Cardiac ventricle fibroblast (primary cell): ENCODE data around the gene PLA2G2D. TPM values are rescaled to one million over a fixed set of nuclear protein-coding genes. Genes with fewer than 3 reads are reported as not detected.

Source experiments
- total RNA-seq: library from RNA; depleted of rRNA; stranded (reverse); fragments of >200 nt; gene quantifications from 2 replicates; pipeline ENCODE4 v1.2.3, GENCODE V29; 2015

PLA2G2D gene, protein sequence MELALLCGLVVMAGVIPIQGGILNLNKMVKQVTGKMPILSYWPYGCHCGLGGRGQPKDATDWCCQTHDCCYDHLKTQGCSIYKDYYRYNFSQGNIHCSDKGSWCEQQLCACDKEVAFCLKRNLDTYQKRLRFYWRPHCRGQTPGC
- total RNA-seq, result not detected in 2 replicates

DNA sequence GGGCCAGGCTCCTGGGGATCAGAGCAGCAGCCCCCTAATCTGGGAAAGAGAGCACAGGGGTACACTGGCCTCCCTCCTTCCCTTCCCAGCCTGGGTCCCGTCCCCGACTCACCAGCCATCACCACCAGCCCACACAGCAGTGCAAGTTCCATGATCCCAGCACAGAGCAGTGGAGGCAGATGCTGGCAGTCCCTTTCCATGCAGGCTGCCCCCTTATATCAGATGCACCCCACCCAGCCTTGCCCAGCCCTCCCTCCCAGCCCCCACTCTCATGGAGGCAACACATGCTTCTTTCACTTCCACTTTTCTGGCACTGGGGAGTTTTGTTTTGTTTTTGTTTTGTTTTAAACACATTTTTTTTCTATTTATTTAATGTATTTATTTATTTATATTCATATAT is at the start of gene PLA2G2D:
PLA2G2D (minus strand) TSS at position 190 of the 400 bp plus-strand sequence; CDS start at position 152, 38 bp downstream.

DNA sequence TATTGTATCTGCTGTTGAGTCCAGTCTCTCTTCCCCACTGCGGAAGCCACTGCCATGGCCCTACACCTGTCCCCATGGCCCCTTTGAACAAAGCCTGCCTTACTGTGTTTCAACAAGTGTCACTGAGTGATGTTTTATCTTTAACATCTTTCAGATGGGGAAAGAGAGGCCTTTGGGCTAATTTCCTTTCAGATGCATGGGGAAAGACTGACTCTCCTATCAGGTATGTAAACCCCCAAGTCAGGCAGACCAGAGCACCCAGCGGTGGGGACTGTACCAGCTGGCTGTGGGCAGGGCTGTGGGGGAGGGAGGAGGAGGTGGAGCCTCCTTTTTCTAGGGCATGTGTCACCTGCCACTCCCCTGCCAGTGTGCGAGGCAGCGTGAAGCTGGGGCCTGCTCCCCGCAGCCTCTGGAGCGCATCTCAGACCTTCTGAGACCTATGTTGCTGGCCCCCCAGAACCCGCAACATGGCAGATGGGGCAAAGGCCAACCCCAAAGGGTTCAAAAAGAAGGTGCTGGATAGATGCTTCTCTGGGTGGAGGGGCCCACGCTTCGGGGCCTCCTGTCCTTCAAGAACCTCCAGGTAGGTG is 19.7 kb upstream of the PLA2G2D start, which contains the start of gene PLA2G2F:
PLA2G2F (plus strand) TSS at position 363 of the 590 bp plus-strand sequence; CDS start at position 468, 105 bp downstream.

DNA sequence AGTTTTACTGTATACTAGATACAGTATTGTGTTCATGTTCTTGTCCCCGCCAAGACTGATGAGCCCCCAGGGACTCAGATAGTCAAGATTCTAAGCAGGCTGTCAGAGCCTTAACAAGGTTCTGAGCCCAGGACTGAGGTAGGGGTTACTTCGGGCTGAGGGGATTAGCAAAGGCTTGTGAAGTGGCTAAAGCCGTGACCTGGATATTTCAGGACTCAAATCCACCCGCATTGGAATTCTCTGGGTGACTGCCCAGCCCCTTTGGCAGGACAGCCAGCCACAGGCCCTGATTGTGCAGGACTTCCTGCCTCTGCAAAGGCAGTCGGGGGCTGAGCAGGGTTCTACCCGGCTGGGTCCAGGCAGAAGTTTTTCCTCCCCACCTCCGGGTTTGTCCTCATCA is 49.5 kb downstream of the PLA2G2D start, which contains the start of gene PLA2G5:
PLA2G5 (plus strand) TSS at position 321 of the 400 bp plus-strand sequence. CDS start 14,637 bp downstream, outside the sequence.

Other genes starting within 250 kb of the PLA2G2D start
- 1.9 and 4.8 TPM in 2 replicates for gene OTUD3, start 237.1 kb downstream of the PLA2G2D start, total RNA-seq
- not detected in 2 replicates for gene PLA2G2E, start 195.9 kb downstream of the PLA2G2D start, total RNA-seq
- 4.4 and 8.4 TPM in 2 replicates for gene PLA2G2A, start 139.9 kb downstream of the PLA2G2D start, total RNA-seq
- gene PLA2G5, start 49.3 kb downstream of the PLA2G2D start, total RNA-seq, result 6.5 and 10.0 TPM in 2 replicates
- not detected in 2 replicates for gene PLA2G2F, start 19.8 kb upstream of the PLA2G2D start, total RNA-seq
- gene UBXN10, start 66.6 kb upstream of the PLA2G2D start, total RNA-seq, result 0.05 TPM in 1 of 2 replicates, not detected in the other
- gene PLA2G2C, start 67.0 kb upstream of the PLA2G2D start, total RNA-seq, result not detected in 2 replicates
- not detected in 2 replicates for gene VWA5B1, start 171.3 kb upstream of the PLA2G2D start, total RNA-seq